ENCODE results near the gene CARD11.

Gene CARD11

DNA sequence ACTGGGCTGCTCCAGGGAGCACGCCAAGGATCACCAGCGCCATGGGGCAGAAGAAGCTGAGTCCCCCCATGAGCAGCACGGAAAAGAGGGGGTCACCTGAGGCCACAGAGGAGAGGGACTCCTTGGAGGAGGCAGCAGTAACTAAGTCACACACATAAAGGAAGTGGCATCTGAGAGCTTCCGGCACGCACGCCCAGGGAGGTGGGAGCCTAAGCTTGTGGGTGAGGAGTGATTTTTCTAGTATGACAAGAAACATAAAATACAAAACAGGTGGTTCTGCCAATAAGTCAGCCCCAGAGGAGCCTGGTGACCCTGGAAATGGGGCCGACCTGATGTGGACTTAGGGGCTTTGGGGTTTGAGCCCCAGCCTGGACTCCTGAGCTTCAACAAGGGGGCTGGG lies 60.8 kb downstream of the CARD11 start:
- Histone ChIP-seq H3K4me3 (no peak overlapping the region), H3K4me1 (peaks cover 31 to 54% (median 47%) of the 10 kb centered on the region in 10 experiments), H3K27ac (no peak overlapping the region), H4K20me1 (peaks cover 0 to 19% (median 0%) of the 10 kb centered on the region in 11 experiments; a peak in 4 of 22 replicates), H3K27me3 (peaks cover 0 to 32% (median 10%) of the 10 kb centered on the region in 11 experiments; a peak in 14 of 22 replicates), H3K9ac (no peak overlapping the region), H3K9me3 (replicated peaks in 1 of 11) (peaks cover 5 to 15% (median 10%) of the 10 kb centered on the region in 11 experiments; a peak in 19 of 22 replicates), H3K4me2 (peak overlapping the region; percentile 4 to 48 (median 31); a peak in 17 of 22 replicates), H3K36me3 (peaks cover 0 to 11% (median 4%) of the 10 kb centered on the region in 11 experiments; a peak in 5 of 22 replicates)
- TF ChIP-seq Cebpa-rat (IDR thresholded peaks at IDR 0.05) = no peak

DNA sequence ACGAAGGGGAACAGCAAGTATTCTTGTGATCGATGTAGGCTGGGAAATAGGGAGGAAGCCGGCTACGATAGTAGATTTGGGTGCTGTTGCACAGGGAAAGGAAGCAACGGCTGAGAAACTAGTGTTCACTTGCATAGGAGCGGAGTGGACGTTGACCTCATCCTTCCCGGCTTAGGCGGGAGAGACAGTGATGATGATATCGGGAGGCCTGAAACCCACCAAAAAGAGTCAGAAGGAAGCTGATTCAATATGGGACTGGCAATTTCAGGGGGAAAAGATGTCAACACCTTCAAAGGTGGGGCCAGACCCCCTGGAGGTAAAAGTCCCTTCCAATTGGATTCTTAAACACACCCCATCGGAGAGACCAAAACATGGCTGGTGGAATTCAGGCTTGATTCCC lies 61.3 kb downstream of the CARD11 start:
- H3K9ac ChIP-seq = no peak overlapping the region

DNA sequence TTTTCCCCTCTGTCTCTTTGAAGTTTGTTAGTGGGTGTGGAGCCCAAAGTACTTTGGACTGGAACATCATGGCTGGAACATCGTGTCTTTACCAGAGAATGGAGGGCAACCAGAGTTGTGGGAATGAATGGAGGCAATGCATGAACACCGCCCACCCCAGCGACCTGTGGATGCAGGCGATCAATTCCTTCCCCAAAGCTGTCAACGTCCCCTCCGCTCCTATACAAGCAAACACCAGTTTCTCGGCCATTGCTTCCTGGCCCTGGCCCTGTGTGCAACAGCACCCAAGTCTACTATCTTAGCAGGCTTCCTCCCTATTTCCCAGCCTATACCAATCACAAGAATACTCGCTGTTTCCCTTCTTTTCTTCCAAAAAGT lies 62.6 kb downstream of the CARD11 start:
- no peak for TF ChIP-seq Cebpa-rat (IDR thresholded peaks at IDR 0.05)
- Histone ChIP-seq H3K9me3 (replicated peaks in 1 of 11) (peaks cover 5 to 15% (median 10%) of the 10 kb centered on the region in 11 experiments; a peak in 19 of 22 replicates), H3K36me3 (peaks cover 0 to 11% (median 4%) of the 10 kb centered on the region in 11 experiments; a peak in 5 of 22 replicates), H3K4me2 (peak overlapping the region; percentile 81 to 93 (median 90)), H3K27me3 (peaks cover 0 to 32% (median 10%) of the 10 kb centered on the region in 11 experiments; a peak in 14 of 22 replicates), H3K4me1 (peaks cover 31 to 54% (median 47%) of the 10 kb centered on the region in 10 experiments), H4K20me1 (peaks cover 0 to 19% (median 0%) of the 10 kb centered on the region in 11 experiments; a peak in 4 of 22 replicates), H3K4me3 (peak overlapping the region in 1 of 10 experiments; percentile 32; a peak in 2 of 20 replicates), H3K27ac (no peak overlapping the region), H3K9ac (no peak overlapping the region; a peak in 1 of 22 replicates)

More for the DNA sequence above, 61.3 kb downstream of the CARD11 start:
- peaks cover 0 to 19% (median 0%) of the 10 kb centered on the region in 11 experiments; a peak in 4 of 22 replicates for H4K20me1 ChIP-seq
- no peak overlapping the region for H3K27ac ChIP-seq
- no peak overlapping the region for H3K4me3 ChIP-seq
- peaks cover 31 to 54% (median 47%) of the 10 kb centered on the region in 10 experiments for H3K4me1 ChIP-seq
- H3K27me3 ChIP-seq = peaks cover 0 to 32% (median 10%) of the 10 kb centered on the region in 11 experiments; a peak in 14 of 22 replicates
- H3K4me2 ChIP-seq = peak overlapping the region; percentile 4 to 48 (median 31); a peak in 15 of 22 replicates
- H3K36me3 ChIP-seq = peaks cover 0 to 11% (median 4%) of the 10 kb centered on the region in 11 experiments; a peak in 5 of 22 replicates
- H3K9me3 ChIP-seq (replicated peaks in 1 of 11) = peaks cover 5 to 15% (median 10%) of the 10 kb centered on the region in 11 experiments; a peak in 19 of 22 replicates
- no peak for TF ChIP-seq Cebpa-rat (IDR thresholded peaks at IDR 0.05)

DNA sequence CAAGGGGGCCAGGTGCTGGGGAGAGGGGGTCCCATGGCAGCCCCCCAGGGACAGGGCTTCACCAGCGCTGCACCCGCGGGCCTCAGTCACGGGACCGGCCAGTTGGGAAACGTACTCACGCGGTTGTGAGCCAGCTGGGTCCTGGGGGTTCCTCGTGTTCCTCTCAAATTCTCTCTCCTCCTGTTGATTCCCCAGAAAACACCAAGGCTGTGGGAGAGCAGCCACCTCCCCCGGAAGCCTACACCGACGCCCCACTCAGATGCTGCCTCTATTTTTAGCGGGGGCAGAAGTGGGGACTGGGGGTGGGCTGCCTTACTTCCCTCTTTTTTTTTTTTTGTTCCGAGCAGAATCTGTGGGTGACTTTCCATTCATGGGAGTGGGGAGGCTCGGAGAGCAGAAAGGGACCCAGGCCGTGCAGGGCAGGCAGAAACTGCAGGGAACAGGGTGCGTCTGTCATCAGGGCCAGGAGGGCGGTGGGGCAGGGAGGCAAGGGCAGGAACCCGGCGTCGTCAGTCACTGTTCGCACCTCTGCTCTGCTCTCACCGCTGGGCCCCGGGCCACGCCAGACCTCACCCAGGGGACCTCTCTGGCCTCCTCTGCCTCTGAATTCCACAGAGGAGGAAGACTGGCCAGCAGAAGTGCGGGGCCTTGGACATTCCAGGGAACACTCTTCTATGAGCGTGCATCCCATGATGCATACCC lies 63.1 kb downstream of the CARD11 start:
- peak overlapping the region; percentile 81 to 93 (median 90) for H3K4me2 ChIP-seq
- peak overlapping the region in 1 of 11 experiments; percentile 10; a peak in 1 of 22 replicates for H3K27ac ChIP-seq
- H3K4me3 ChIP-seq = peak overlapping the region in 4 of 10 experiments; percentile 3 to 32 (median 22); a peak in 8 of 20 replicates
- peaks cover 0 to 19% (median 0%) of the 10 kb centered on the region in 11 experiments; a peak in 4 of 22 replicates for H4K20me1 ChIP-seq
- peaks cover 31 to 54% (median 47%) of the 10 kb centered on the region in 10 experiments for H3K4me1 ChIP-seq
- H3K9me3 ChIP-seq (replicated peaks in 1 of 11) = peaks cover 5 to 15% (median 10%) of the 10 kb centered on the region in 11 experiments; a peak in 19 of 22 replicates
- H3K27me3 ChIP-seq = peaks cover 0 to 32% (median 10%) of the 10 kb centered on the region in 11 experiments; a peak in 14 of 22 replicates
- TF ChIP-seq Cebpa-rat (IDR thresholded peaks at IDR 0.05) = no peak
- peaks cover 0 to 11% (median 4%) of the 10 kb centered on the region in 11 experiments; a peak in 5 of 22 replicates for H3K36me3 ChIP-seq
- H3K9ac ChIP-seq = peak overlapping the region in 7 of 11 experiments; percentile 3 to 33 (median 19); a peak in 9 of 22 replicates

DNA sequence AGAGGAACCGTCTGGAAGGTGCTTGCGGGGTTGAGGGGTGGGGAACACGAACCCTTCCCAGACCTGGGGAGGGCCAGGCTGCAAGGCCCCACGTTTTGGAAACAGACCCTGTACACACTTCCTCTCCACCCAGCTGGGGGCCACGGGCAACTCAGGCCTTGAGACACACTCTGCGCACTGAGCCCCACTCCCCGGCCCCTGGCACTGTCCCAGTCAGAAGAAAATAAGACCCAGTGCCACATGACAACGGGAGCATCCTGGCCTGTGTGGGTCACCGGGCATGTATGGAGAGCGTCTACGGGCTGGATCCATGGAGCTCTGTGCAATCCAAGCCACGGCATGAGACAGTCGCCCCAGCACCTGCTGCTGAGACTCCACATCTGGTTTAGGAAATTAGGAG lies 63.7 kb downstream of the CARD11 start:
- Histone ChIP-seq H3K27me3 (peaks cover 0 to 32% (median 10%) of the 10 kb centered on the region in 11 experiments; a peak in 14 of 22 replicates), H3K36me3 (peaks cover 0 to 11% (median 4%) of the 10 kb centered on the region in 11 experiments; a peak in 5 of 22 replicates), H3K27ac (0 out of 22 replicates have a peak overlapping the region, but pooled peaks of 2 of the 11 experiments have one; percentile 2 to 10), H3K4me3 (peak overlapping the region in 4 of 10 experiments; percentile 3 to 32 (median 22); a peak in 7 of 20 replicates), H3K4me2 (peak overlapping the region; percentile 81 to 93 (median 90)), H3K4me1 (peaks cover 31 to 54% (median 47%) of the 10 kb centered on the region in 10 experiments), H3K9me3 (replicated peaks in 1 of 11) (peaks cover 5 to 15% (median 10%) of the 10 kb centered on the region in 11 experiments; a peak in 19 of 22 replicates), H4K20me1 (peaks cover 0 to 19% (median 0%) of the 10 kb centered on the region in 11 experiments; a peak in 4 of 22 replicates), H3K9ac (peak overlapping the region in 5 of 11 experiments; percentile 3 to 33 (median 19); a peak in 7 of 22 replicates)
- TF ChIP-seq Cebpa-rat (IDR thresholded peaks at IDR 0.05) = no peak

DNA sequence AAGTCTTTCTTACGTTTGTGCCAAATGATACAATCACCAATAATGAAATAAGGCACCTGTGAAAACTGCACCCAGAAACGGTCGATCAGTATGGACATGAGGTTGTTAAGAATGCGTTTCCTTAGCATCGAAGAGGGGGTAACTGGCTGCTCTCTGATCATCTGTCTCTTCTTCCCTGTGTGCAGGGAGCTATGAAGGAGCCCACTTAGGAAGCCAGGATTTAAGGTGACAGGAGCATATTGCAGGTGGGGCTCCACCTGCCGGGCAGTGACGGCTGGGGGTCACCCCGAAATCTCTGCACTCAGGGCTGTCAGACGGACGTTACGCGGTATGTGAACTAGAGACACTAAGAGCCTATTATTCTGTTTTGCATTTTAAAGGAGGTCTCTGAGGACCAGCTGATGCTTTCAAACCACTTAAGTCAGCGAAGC lies 64.5 kb downstream of the CARD11 start:
- Histone ChIP-seq H3K27ac (no peak overlapping the region), H3K9me3 (replicated peaks in 1 of 11) (peaks cover 5 to 15% (median 10%) of the 10 kb centered on the region in 11 experiments; a peak in 19 of 22 replicates), H3K9ac (peak overlapping the region in 4 of 11 experiments; percentile 8 to 40 (median 17); a peak in 7 of 22 replicates), H3K4me2 (peak overlapping the region; percentile 81 to 93 (median 90)), H3K4me1 (peaks cover 31 to 54% (median 47%) of the 10 kb centered on the region in 10 experiments), H3K36me3 (peaks cover 0 to 11% (median 4%) of the 10 kb centered on the region in 11 experiments; a peak in 5 of 22 replicates), H4K20me1 (peaks cover 0 to 19% (median 0%) of the 10 kb centered on the region in 11 experiments; a peak in 4 of 22 replicates), H3K27me3 (peaks cover 0 to 32% (median 10%) of the 10 kb centered on the region in 11 experiments; a peak in 14 of 22 replicates), H3K4me3 (peak overlapping the region in 3 of 10 experiments; percentile 21 to 28 (median 25); a peak in 4 of 20 replicates)
- no peak for TF ChIP-seq Cebpa-rat (IDR thresholded peaks at IDR 0.05)

DNA sequence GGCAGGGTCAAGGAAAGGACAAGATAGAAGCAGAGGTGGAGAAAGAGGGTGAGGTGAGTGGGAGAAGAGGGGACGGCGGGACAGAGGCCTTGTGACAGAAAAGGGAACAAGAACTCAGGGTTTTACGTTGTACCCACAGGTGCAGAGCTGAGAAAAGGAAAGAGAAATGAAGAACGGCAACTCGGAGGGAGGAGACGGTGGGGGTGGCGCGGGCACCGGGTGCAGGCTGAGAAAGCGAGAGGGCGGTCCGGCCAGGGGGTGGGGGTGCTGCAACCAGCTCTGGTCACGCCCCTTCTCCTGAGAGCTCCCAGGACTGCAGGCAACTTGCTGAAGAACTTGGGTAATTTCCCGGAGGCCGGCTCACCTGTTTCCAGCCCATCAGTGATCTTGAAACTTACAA lies 65.3 kb downstream of the CARD11 start:
- no peak overlapping the region for H3K27ac ChIP-seq
- peaks cover 0 to 32% (median 10%) of the 10 kb centered on the region in 11 experiments; a peak in 14 of 22 replicates for H3K27me3 ChIP-seq

DNA sequence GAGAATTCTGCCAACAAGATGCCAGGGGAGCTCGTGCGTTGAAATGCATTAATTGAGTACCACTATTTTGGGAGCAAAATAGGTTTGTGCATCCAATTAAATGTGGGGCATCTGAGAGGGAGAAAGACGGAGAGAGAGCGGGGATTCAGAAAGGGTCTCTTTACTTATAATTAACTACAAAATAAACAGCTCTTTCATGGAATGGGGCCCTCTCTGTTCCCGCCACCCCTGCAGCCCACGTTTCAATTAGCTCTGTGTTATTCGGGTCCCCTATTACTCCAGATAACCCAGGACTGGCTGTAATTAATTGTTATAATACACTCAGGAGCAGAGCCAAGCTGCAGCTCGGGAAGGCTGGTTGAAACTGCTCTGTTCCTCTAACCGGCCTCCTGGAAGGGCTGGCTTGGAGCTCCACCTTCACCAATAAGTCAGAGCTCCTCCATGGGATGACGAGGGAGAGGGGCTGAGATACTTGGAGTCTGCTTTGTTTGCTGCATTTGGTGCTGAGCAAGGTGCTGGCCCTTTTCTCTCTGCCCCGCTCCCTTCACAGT lies 67.8 kb downstream of the CARD11 start:
- Histone ChIP-seq H3K4me1 (peaks cover 34 to 50% (median 46%) of the 10 kb centered on the region in 10 experiments), H4K20me1 (peaks cover 0 to 19% (median 0%) of the 10 kb centered on the region in 11 experiments; a peak in 4 of 22 replicates), H3K27me3 (peaks cover 0 to 27% (median 10%) of the 10 kb centered on the region in 11 experiments; a peak in 14 of 22 replicates), H3K36me3 (no peaks in the 10 kb centered on the region), H3K4me3 (no peak overlapping the region), H3K27ac (no peak overlapping the region), H3K4me2 (no peak overlapping the region), H3K9ac (no peak overlapping the region), H3K9me3 (replicated peaks in 1 of 11) (no peaks in the 10 kb centered on the region)
- TF ChIP-seq Cebpa-rat (IDR thresholded peaks at IDR 0.05) = no peak

More for the DNA sequence above, 65.3 kb downstream of the CARD11 start:
- peaks cover 31 to 46% (median 41%) of the 10 kb centered on the region in 10 experiments for H3K4me1 ChIP-seq
- no peak for TF ChIP-seq Cebpa-rat (IDR thresholded peaks at IDR 0.05)
- H4K20me1 ChIP-seq = peaks cover 0 to 19% (median 0%) of the 10 kb centered on the region in 11 experiments; a peak in 4 of 22 replicates
- peaks cover 0 to 11% (median 4%) of the 10 kb centered on the region in 11 experiments; a peak in 5 of 22 replicates for H3K36me3 ChIP-seq
- H3K4me3 ChIP-seq = peak overlapping the region in 5 of 10 experiments; percentile 21 to 43 (median 28); a peak in 5 of 20 replicates
- peak overlapping the region in 3 of 11 experiments; percentile 12 to 40 (median 22); a peak in 4 of 22 replicates for H3K9ac ChIP-seq
- peaks cover 5 to 15% (median 10%) of the 10 kb centered on the region in 11 experiments; a peak in 19 of 22 replicates for H3K9me3 ChIP-seq (replicated peaks in 1 of 11)
- peak overlapping the region; percentile 81 to 93 (median 90) for H3K4me2 ChIP-seq
